ENCODE data around the gene PTPN3. TPM values are rescaled to one million over a fixed set of nuclear protein-coding genes. Genes with fewer than 3 reads are reported as not detected.
"Not testable (repeated sequence)": the region's sequence is repeated elsewhere in the genome, so short reads cannot be mapped to it uniquely, and the experiment has no call there.

Gene PTPN3
- total and polyA plus RNA-seq, 12 donors, result 3.1 to 70.7 (median 49.6) TPM

GRCh38 chr9:109372246-109372645 is 125.9 kb downstream of the PTPN3 start:
- Histone ChIP-seq H3K4me3 (no peak overlapping the region), H3K27ac (no peak overlapping the region), H3K9me3 (peaks cover 0 to 4% (median 0%) of the 10 kb centered on the region in 11 donors), H3K36me3 (no peaks in the 10 kb centered on the region), H3K27me3 (no peaks in the 10 kb centered on the region), H3K4me1 (no peaks in the 10 kb centered on the region)
- WGBS, 2 donors, result 83% methylated on average over 5 of the region's 5 CpGs
- no peak for DNase-seq
- TF ChIP-seq, protein P1, sequence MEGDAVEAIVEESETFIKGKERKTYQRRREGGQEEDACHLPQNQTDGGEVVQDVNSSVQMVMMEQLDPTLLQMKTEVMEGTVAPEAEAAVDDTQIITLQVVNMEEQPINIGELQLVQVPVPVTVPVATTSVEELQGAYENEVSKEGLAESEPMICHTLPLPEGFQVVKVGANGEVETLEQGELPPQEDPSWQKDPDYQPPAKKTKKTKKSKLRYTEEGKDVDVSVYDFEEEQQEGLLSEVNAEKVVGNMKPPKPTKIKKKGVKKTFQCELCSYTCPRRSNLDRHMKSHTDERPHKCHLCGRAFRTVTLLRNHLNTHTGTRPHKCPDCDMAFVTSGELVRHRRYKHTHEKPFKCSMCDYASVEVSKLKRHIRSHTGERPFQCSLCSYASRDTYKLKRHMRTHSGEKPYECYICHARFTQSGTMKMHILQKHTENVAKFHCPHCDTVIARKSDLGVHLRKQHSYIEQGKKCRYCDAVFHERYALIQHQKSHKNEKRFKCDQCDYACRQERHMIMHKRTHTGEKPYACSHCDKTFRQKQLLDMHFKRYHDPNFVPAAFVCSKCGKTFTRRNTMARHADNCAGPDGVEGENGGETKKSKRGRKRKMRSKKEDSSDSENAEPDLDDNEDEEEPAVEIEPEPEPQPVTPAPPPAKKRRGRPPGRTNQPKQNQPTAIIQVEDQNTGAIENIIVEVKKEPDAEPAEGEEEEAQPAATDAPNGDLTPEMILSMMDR (IDR thresholded peaks at IDR 0.05), result no peak
- ATAC-seq, result no peak
- intact Hi-C loops (cut with DNase I), result no loop called here

- Histone ChIP-seq H3K27ac (no peak overlapping the region), H3K4me3 (no peak overlapping the region), H3K36me3 (no peaks in the 10 kb centered on the region), H3K27me3 (no peaks in the 10 kb centered on the region), H3K4me1 (no peaks in the 10 kb centered on the region), H3K9me3 (peaks cover 0 to 4% (median 0%) of the 10 kb centered on the region in 11 donors)
- WGBS, 2 donors, result 91 to 93% methylated on average over 1 of the region's 1 CpG
- TF ChIP-seq, protein P1 (IDR thresholded peaks at IDR 0.05), result no peak
- intact Hi-C loops (cut with DNase I), result no loop called here
- ATAC-seq, result no peak
- DNase-seq, result no peak
These were observed 126.7 kb downstream of the PTPN3 start for GRCh38 chr9:109371374-109371773.

GRCh38 chr9:109369285-109369684 is 128.8 kb downstream of the PTPN3 start:
- Histone ChIP-seq H3K4me3 (no peak overlapping the region), H3K4me1 (no peaks in the 10 kb centered on the region), H3K27ac (no peak overlapping the region), H3K9me3 (peaks cover 0 to 4% (median 0%) of the 10 kb centered on the region in 11 donors), H3K36me3 (no peaks in the 10 kb centered on the region), H3K27me3 (no peaks in the 10 kb centered on the region)
- DNase-seq (no peak), ATAC-seq (no peak)
- TF ChIP-seq, protein P1 (IDR thresholded peaks at IDR 0.05), result no peak
- WGBS, 2 donors, result 59 to 63% methylated on average over 2 of the region's 2 CpGs
- intact Hi-C loops (cut with DNase I), result no loop called here

- TF ChIP-seq, protein P1 (IDR thresholded peaks at IDR 0.05), result no peak
- ATAC-seq, result no peak
- H3K4me3 ChIP-seq, result no peak overlapping the region
These were observed 137.3 kb downstream of the PTPN3 start for GRCh38 chr9:109360771-109361170.

DNA sequence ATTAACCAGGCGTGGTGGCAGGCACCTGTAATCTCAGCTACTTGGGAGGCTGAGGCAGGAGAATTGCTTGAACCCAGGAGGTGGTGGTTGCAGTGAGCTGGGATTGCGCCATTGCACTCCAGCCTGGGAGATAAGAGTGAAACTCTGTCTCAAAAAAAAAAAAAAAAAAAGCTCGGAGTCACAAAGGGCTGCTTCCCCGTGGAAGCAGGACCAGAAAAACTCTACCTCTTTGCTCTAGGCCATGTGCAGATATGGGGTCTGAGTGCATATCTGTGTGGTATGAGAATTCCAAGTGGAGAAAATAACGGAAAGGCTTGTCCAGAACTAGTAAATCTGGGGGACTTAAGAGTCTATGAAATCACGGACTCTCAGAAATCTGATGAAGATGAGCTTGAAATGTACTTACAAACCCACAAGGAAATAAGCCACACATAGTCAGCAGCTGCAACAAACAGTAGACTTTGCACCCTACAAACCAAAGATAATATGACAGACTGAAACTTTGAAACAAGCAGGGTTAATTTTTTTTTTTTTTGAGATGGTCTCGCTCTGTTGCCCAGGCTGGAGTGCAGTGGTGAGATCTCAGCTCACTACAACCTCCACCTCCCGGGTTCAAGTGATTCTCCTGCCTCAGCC is 139.0 kb downstream of the PTPN3 start:
- H3K36me3 ChIP-seq; H3K9me3 ChIP-seq; intact Hi-C loops (cut with DNase I); H3K27me3 ChIP-seq; H3K27ac ChIP-seq; H3K4me1 ChIP-seq; DNase-seq; H3K4me3 ChIP-seq; ATAC-seq: not testable (repeated sequence)
- 83 to 85% methylated on average over 8 of the region's 8 CpGs for WGBS, 2 donors

More at GRCh38 chr9:109360771-109361170, 137.3 kb downstream of the PTPN3 start:
- WGBS, 2 donors, result 89 to 91% methylated on average over 5 of the region's 5 CpGs
- H3K9me3 ChIP-seq, result no peaks in the 10 kb centered on the region
- no peaks in the 10 kb centered on the region for H3K27me3 ChIP-seq
- no peaks in the 10 kb centered on the region for H3K36me3 ChIP-seq
- H3K4me1 ChIP-seq, result no peaks in the 10 kb centered on the region
- H3K27ac ChIP-seq, result no peak overlapping the region
- intact Hi-C loops (cut with DNase I), result no loop called here
- DNase-seq, result no peak

Data from heart right ventricle (tissue), 16 donors.